ENCODE measurements around the gene SDK1.

SDK1 gene

DNA sequence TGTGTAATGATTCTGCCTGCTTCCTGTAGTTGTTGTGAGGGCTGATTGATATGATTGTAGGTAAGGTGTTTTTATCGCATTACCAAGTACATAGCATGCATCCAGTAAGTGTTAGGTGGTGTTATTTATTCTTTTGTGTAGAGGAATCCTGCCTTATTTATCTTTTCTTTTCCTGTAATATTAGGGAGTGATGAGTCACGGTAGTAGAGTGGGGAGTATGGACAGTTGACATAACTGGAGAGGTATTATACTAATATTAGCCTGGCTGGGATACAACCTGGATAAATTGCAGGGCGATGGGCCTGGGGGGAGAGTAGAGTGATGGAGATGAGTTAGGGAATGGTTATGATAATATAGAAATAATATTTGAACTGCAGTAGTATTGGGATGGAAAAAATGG, 9.8 kb downstream of the SDK1 start:
- DNase-seq (ENCODE audit: low spot score): no peak
- Histone ChIP-seq H3K27ac (ENCODE audit: poor library complexity, severe bottlenecking) (no peak overlapping the region), H3K27me3 (ENCODE audit: insufficient read depth, poor library complexity, severe bottlenecking) (no peaks in the 10 kb centered on the region), H3K9me3 (ENCODE audit: severe bottlenecking) (no peaks in the 10 kb centered on the region), H3K36me3 (ENCODE audit: low read depth) (no peaks in the 10 kb centered on the region), H3K4me1 (ENCODE audit: insufficient read depth, poor library complexity, severe bottlenecking) (peaks cover 4% of the 10 kb centered on the region), H3K4me3 (ENCODE audit: severe bottlenecking) (no peak overlapping the region)
- TF ChIP-seq, protein P1, sequence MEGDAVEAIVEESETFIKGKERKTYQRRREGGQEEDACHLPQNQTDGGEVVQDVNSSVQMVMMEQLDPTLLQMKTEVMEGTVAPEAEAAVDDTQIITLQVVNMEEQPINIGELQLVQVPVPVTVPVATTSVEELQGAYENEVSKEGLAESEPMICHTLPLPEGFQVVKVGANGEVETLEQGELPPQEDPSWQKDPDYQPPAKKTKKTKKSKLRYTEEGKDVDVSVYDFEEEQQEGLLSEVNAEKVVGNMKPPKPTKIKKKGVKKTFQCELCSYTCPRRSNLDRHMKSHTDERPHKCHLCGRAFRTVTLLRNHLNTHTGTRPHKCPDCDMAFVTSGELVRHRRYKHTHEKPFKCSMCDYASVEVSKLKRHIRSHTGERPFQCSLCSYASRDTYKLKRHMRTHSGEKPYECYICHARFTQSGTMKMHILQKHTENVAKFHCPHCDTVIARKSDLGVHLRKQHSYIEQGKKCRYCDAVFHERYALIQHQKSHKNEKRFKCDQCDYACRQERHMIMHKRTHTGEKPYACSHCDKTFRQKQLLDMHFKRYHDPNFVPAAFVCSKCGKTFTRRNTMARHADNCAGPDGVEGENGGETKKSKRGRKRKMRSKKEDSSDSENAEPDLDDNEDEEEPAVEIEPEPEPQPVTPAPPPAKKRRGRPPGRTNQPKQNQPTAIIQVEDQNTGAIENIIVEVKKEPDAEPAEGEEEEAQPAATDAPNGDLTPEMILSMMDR (IDR thresholded peaks at IDR 0.05; ENCODE audit: poor library complexity, severe bottlenecking): no peak
- ATAC-seq (ENCODE audit: low read depth): peak; percentile 51; the same call in 2 of the 3 replicates

DNA sequence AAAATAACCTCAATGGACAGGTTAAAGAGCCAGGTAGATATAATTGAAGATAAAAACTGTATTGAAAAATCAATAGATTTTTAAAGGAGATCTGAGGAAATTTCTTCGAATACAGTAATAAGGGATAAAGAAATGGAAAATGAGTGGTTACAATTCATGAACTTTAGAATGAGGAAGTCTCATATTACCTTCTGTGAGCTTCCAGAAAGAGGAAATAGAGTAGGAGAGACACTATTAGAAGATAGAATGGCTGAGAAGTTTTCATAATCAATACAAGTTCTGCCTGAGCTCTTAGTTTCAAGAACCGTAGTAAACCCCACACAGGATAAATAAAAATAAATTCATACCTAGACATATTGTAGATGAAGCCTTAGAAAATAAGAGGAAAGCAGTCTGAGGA, 11.5 kb downstream of the SDK1 start:
- TF ChIP-seq, protein P1 (IDR thresholded peaks at IDR 0.05; ENCODE audit: poor library complexity, severe bottlenecking): no peak
- DNase-seq (ENCODE audit: low spot score): no peak
- no peaks in the 10 kb centered on the region for H3K36me3 ChIP-seq (ENCODE audit: low read depth)
- no peak for ATAC-seq (ENCODE audit: low read depth)
- H3K9me3 ChIP-seq (ENCODE audit: severe bottlenecking): no peaks in the 10 kb centered on the region
- no peak overlapping the region for H3K4me3 ChIP-seq (ENCODE audit: severe bottlenecking)
- peaks cover 4% of the 10 kb centered on the region for H3K4me1 ChIP-seq (ENCODE audit: insufficient read depth, poor library complexity, severe bottlenecking)
- no peaks in the 10 kb centered on the region for H3K27me3 ChIP-seq (ENCODE audit: insufficient read depth, poor library complexity, severe bottlenecking)
- H3K27ac ChIP-seq (ENCODE audit: poor library complexity, severe bottlenecking): no peak overlapping the region

DNA sequence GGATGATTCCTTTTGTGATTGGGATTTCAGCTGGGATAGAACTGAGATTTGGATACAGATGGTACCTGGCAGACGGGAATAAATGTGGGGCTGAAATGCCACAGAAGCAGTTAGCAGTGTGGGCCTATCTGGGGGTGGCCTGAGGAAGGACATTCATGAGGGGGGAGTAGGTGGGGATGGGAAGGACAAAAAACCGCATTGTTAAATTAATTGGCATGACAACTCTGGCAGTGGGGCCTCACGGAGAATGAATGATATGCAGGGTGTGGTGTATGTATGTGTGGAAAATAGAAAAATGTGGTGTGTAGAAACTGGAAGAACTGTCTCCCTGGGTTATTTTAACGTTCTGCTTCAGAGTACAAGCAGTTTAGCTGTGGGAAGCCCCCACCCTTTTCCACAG, 17.8 kb downstream of the SDK1 start:
- H3K9me3 ChIP-seq (ENCODE audit: severe bottlenecking): no peaks in the 10 kb centered on the region
- no peaks in the 10 kb centered on the region for H3K27me3 ChIP-seq (ENCODE audit: insufficient read depth, poor library complexity, severe bottlenecking)
- ATAC-seq (ENCODE audit: low read depth) (no peak), DNase-seq (ENCODE audit: low spot score) (no peak)
- no peak overlapping the region for H3K27ac ChIP-seq (ENCODE audit: poor library complexity, severe bottlenecking)
- no peaks in the 10 kb centered on the region for H3K4me1 ChIP-seq (ENCODE audit: insufficient read depth, poor library complexity, severe bottlenecking)
- TF ChIP-seq, protein P1 (IDR thresholded peaks at IDR 0.05; ENCODE audit: poor library complexity, severe bottlenecking): no peak
- no peaks in the 10 kb centered on the region for H3K36me3 ChIP-seq (ENCODE audit: low read depth)
- H3K4me3 ChIP-seq (ENCODE audit: severe bottlenecking): no peak overlapping the region

DNA sequence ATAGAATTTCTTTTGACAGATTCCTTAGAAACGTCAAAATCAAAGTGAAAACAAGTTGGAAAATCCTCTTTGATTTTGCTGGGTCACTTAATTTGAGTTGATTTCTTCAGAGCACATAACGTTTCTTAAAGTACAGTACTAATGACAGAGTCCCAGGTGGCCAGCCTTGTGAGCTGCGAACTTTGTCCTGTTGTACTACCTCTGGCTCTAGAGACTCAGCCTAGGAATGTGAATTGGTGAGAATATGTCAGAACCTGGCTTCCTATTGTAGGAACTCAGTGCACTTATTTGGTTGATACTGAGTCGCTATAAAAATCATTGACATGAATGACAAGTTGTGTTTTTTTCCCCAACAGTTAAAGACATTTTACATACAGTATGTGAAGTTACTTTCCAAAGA, 20.2 kb downstream of the SDK1 start:
- DNase-seq (ENCODE audit: low spot score) (no peak), ATAC-seq (ENCODE audit: low read depth) (no peak)
- Histone ChIP-seq H3K9me3 (ENCODE audit: severe bottlenecking) (no peaks in the 10 kb centered on the region), H3K4me3 (ENCODE audit: severe bottlenecking) (no peak overlapping the region), H3K4me1 (ENCODE audit: insufficient read depth, poor library complexity, severe bottlenecking) (no peaks in the 10 kb centered on the region), H3K36me3 (ENCODE audit: low read depth) (no peaks in the 10 kb centered on the region), H3K27me3 (ENCODE audit: insufficient read depth, poor library complexity, severe bottlenecking) (no peaks in the 10 kb centered on the region), H3K27ac (ENCODE audit: poor library complexity, severe bottlenecking) (no peak overlapping the region)
- TF ChIP-seq, protein P1 (IDR thresholded peaks at IDR 0.05; ENCODE audit: poor library complexity, severe bottlenecking): no peak

DNA sequence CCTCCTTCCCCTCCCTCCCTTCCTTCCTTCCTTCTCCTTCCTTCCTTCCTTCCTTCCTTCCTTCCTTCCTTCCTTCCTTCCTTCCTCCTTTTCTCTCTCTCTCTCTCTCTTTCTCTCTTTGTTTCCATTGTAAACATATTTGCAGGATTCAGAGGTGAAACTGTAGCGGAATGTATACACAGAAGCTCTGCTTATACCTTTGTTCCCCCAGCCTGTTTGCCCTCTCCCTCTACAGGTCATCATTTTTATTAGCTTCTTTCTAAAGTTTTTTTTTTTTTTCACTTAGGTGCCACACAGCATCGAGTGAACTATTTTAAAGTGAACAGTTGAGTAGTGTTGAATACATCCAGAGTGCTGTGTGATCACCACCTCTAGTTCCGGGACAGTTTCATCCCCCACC, 20.7 kb downstream of the SDK1 start:
- Histone ChIP-seq H3K9me3 (ENCODE audit: severe bottlenecking) (no peaks in the 10 kb centered on the region), H3K27me3 (ENCODE audit: insufficient read depth, poor library complexity, severe bottlenecking) (no peaks in the 10 kb centered on the region), H3K36me3 (ENCODE audit: low read depth) (no peaks in the 10 kb centered on the region), H3K27ac (ENCODE audit: poor library complexity, severe bottlenecking) (no peak overlapping the region), H3K4me3 (ENCODE audit: severe bottlenecking) (no peak overlapping the region), H3K4me1 (ENCODE audit: insufficient read depth, poor library complexity, severe bottlenecking) (no peaks in the 10 kb centered on the region)
- no peak for ATAC-seq (ENCODE audit: low read depth)
- no peak for DNase-seq (ENCODE audit: low spot score)
- TF ChIP-seq, protein P1 (IDR thresholded peaks at IDR 0.05; ENCODE audit: poor library complexity, severe bottlenecking): no peak

All from RWPE2 (cell line).